ENCODE data around the gene ATP8B3. TPM values are rescaled to one million over a fixed set of nuclear protein-coding genes. Genes with fewer than 3 reads are reported as not detected.
"Not testable (repeated sequence)": the region's sequence is repeated elsewhere in the genome, so short reads cannot be mapped to it uniquely, and the experiment has no call there.

The ATP8B3 gene
- total and polyA plus RNA-seq, 10 of the 15 experiments (the other 5 are each of a cell fraction or from before 2014, with no cell fraction given) = 0.13 to 1.7 (median 0.52) TPM

DNA sequence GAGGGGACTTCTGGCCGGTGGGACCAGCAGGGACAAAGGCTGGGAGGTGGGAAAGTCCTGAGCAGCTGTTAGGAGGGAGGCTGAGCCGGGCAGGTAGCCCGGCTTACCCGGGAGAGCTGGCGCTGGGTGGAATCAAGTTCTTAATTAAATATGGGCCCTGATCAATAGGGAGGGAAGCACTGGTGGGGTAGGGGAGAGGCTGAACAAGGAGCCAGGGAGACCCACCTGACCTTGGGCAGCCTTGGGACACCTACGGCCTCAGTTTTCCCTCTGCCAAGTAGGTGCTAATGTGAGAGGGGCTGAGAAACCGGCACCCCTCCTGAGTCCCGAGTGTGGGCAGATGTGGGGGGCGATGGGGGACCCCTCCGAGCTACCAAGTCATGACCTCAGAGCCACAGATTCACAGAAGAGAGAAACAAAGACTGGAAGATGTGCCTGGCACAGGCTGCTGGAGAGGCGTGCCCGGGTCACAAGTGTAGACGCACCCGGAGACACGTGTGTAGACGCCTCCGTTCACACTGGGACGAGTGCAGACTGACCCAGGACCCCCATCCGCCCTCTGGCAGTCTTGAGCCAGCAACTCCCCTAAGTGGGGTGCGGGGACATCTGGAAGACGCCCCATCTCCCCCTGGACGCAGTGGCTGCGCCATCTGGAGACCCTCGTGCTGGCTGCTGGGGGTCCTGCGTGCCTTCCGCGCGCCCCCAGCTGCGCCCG is 50.4 kb downstream of the ATP8B3 start (continued):
- TF ChIP-seq, protein P1, sequence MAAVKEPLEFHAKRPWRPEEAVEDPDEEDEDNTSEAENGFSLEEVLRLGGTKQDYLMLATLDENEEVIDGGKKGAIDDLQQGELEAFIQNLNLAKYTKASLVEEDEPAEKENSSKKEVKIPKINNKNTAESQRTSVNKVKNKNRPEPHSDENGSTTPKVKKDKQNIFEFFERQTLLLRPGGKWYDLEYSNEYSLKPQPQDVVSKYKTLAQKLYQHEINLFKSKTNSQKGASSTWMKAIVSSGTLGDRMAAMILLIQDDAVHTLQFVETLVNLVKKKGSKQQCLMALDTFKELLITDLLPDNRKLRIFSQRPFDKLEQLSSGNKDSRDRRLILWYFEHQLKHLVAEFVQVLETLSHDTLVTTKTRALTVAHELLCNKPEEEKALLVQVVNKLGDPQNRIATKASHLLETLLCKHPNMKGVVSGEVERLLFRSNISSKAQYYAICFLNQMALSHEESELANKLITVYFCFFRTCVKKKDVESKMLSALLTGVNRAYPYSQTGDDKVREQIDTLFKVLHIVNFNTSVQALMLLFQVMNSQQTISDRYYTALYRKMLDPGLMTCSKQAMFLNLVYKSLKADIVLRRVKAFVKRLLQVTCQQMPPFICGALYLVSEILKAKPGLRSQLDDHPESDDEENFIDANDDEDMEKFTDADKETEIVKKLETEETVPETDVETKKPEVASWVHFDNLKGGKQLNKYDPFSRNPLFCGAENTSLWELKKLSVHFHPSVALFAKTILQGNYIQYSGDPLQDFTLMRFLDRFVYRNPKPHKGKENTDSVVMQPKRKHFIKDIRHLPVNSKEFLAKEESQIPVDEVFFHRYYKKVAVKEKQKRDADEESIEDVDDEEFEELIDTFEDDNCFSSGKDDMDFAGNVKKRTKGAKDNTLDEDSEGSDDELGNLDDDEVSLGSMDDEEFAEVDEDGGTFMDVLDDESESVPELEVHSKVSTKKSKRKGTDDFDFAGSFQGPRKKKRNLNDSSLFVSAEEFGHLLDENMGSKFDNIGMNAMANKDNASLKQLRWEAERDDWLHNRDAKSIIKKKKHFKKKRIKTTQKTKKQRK (IDR thresholded peaks at IDR 0.05; ENCODE audit: low read depth, low read length) = no peak
- TF ChIP-seq, protein P2, sequence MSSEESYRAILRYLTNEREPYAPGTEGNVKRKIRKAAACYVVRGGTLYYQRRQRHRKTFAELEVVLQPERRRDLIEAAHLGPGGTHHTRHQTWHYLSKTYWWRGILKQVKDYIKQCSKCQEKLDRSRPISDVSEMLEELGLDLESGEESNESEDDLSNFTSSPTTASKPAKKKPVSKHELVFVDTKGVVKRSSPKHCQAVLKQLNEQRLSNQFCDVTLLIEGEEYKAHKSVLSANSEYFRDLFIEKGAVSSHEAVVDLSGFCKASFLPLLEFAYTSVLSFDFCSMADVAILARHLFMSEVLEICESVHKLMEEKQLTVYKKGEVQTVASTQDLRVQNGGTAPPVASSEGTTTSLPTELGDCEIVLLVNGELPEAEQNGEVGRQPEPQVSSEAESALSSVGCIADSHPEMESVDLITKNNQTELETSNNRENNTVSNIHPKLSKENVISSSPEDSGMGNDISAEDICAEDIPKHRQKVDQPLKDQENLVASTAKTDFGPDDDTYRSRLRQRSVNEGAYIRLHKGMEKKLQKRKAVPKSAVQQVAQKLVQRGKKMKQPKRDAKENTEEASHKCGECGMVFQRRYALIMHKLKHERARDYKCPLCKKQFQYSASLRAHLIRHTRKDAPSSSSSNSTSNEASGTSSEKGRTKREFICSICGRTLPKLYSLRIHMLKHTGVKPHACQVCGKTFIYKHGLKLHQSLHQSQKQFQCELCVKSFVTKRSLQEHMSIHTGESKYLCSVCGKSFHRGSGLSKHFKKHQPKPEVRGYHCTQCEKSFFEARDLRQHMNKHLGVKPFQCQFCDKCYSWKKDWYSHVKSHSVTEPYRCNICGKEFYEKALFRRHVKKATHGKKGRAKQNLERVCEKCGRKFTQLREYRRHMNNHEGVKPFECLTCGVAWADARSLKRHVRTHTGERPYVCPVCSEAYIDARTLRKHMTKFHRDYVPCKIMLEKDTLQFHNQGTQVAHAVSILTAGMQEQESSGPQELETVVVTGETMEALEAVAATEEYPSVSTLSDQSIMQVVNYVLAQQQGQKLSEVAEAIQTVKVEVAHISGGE (CRISPR knock-in tag; IDR thresholded peaks at IDR 0.05) = no peak
- TF ChIP-seq EED (IDR thresholded peaks at IDR 0.05; ENCODE audit: low read depth) (no peak), GABPA (IDR thresholded peaks at IDR 0.05; ENCODE audit: low read depth) (no peak), TCF3 (IDR thresholded peaks at IDR 0.05; ENCODE audit: borderline replicate concordance, insufficient read depth, low read depth, low read length) (no peak), TBL1XR1 (IDR thresholded peaks at IDR 0.05; ENCODE audit: low read depth, low read length) (no peak), CREB1 (IDR thresholded peaks at IDR 0.05; ENCODE audit: low read depth) (no peak), ZNF274 (IDR thresholded peaks at IDR 0.05; ENCODE audit: insufficient read depth, insufficient read length) (no peak), E4F1 (IDR thresholded peaks at IDR 0.05; ENCODE audit: borderline replicate concordance, partially characterized antibody) (no peak), SMC3 (IDR thresholded peaks at IDR 0.05; ENCODE audit: borderline replicate concordance, low read length) (no peak)

DNA sequence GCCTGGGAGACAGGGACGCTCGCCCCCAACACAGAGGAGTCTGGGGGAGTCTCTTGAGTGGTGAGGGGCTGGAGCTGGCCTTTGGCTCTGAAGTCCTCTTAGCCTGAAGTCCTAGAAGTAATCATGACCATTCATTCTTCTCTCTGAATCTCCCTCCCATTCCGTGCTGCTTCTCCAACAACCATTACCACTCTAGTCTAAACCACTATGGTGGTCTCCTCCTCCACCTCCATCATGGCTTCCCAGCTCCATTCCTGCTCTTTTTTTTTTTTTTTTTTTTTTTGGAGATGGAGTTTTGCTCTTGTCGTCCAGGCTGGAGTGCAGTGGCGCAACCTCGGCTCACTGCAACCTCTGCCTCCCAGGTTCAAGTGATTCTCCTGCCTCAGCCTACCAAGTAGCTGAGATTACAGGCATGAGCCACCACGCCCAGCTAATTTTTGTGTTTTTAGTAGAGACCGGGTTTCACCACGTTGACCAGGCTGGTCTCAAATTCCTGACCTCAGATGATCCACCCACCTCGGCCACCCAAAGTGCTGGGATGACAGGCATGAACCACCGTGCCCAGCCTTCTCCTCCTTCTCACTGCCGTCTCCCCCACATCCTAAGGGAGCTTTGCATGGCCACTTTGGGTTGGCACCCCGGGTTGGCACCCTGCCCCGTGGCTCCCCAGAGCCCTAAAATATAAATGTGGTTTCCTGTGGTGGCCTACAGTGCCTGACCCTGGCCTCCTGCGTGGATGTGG is 51.1 kb downstream of the ATP8B3 start:
- ATAC-seq; FAIRE-seq; H4K20me1 ChIP-seq (ENCODE audit: control insufficient read depth, insufficient read depth); H3K4me3 ChIP-seq; intact Hi-C loops (cut with micrococcal nuclease; ENCODE audit: unreplicated experiment); RAD21 ChIA-PET (ENCODE audit: unreplicated experiment); H3K4me2 ChIP-seq (ENCODE audit: control insufficient read depth, insufficient read depth); H3K9ac ChIP-seq (ENCODE audit: control insufficient read depth, insufficient read depth, low read length); H3K36me3 ChIP-seq (ENCODE audit: control insufficient read depth in 2 of 2, insufficient read depth in 2 of 2, low read length in 1 of 2); SMC1A ChIA-PET (ENCODE audit: uncharacterized antibody, unreplicated experiment); DNase-seq (ENCODE audit: low read depth, low spot score); H3K27ac ChIP-seq (ENCODE audit: control insufficient read depth, insufficient read depth); BruUV-seq (replicated peaks); H2AFZ ChIP-seq (ENCODE audit: control insufficient read depth, low read depth, low read length); H3K4me1 ChIP-seq (ENCODE audit: control insufficient read depth, insufficient read depth, low read length); H3K9me3 ChIP-seq (replicated peaks; ENCODE audit: control insufficient read depth, insufficient read depth, low read length); H3K79me2 ChIP-seq (ENCODE audit: control insufficient read depth, insufficient read depth, low read length): not testable (repeated sequence)
- in situ Hi-C loops (cut with MboI) = loop anchor here (10.0 kb wide), 1 partner anchor 216 kb away; no protein-coding TSS in a partner anchor
- H3K27me3 ChIP-seq (replicated peaks in 1 of 2; ENCODE audit: control insufficient read depth in 2 of 2, insufficient read depth in 2 of 2, low read length in 1 of 2) = peaks cover 18 to 20% of the 10 kb centered on the region in 2 experiments; a peak in 3 of 4 replicates
- ChIA-PET POLR2A (interaction anchor here (0.6 kb wide), 1 partner anchor 99 kb away, joined by 3 read pairs; no protein-coding TSS in a partner anchor), CTCF (interaction anchor here (1.0 to 1.2 kb wide), 2 partner anchors 89 to 215 kb away, joined by 3 to 4 read pairs; no protein-coding TSS in a partner anchor)
- 12% methylated on average over 12 of the region's 15 CpGs for WGBS (ENCODE audit: insufficient coverage, insufficient replicate concordance, low lambda C conversion rate, missing lambda C conversion rate)

Data from GM12878 (cell line).